GM08714 (cell line): ENCODE data around the gene KLHL33.
A peak's percentile ranks its signal among the peaks of the same experiment; 100 is the strongest.
"Not testable (repeated sequence)": the region's sequence is repeated elsewhere in the genome, so short reads cannot be mapped to it uniquely, and the experiment has no call there.

Source experiments
- H3K4me3 ChIP-seq: fragments of 200-500 bp; sonication (Bioruptor generic); 2 replicates; pipeline ENCODE4 v1.5.1; 2014; ENCODE audit warnings: mild to moderate bottlenecking, low read length, inconsistent platforms
- ZNF274 ChIP-seq: IDR thresholded peaks from 2 replicates; pipeline ENCODE4 v1.6.1; 2012; ENCODE audit warnings: mild to moderate bottlenecking, low read depth, low read length

Gene KLHL33

DNA sequence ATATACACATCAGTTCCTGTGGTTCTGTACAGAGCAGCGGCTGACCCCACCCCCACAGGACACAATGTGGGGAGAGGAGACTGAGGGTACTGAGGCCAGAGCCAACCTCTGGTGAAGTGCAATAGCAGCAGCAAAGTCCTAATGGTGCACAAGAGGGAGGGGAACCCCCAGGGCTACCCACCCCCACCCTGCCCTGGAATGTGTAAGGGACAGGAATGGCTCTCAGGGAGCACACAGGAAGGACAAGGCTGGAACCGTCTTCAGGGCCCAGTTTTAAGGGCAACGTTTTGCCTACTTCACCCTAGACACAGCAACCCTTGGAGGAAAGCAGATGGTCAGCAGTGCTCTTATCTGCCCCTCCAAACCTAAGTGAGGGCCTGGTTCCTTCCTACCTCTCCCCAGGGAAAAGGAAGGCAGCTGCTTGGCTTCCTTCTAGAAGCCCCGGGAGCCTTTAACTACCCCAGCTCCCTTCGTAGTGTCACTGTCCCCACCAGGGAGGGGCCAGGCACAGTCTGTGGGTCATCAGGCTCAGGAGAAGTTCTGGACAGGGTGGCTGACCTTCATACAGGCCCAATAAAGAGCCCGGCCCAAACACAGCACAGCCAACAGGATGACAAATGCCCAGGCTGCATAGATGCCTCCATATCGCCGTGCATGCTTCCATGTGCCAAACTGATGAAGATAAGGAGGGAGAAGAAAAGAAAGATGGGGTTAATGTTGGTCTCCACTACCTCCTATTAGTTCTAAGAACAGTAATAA lies 22.2 kb upstream of the KLHL33 start:
- H3K4me3 ChIP-seq = no peak overlapping the region
- no peak for TF ChIP-seq ZNF274

DNA sequence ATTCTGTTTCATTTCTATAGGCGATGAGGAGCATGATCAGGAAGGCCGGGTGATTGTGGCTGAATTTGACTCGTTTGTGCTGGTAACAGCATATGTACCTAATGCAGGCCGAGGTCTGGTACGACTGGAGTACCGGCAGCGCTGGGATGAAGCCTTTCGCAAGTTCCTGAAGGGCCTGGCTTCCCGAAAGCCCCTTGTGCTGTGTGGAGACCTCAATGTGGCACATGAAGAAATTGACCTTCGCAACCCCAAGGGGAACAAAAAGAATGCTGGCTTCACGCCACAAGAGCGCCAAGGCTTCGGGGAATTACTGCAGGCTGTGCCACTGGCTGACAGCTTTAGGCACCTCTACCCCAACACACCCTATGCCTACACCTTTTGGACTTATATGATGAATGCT lies 21.0 kb upstream of the KLHL33 start:
- no peak overlapping the region for H3K4me3 ChIP-seq
- no peak for TF ChIP-seq ZNF274

DNA sequence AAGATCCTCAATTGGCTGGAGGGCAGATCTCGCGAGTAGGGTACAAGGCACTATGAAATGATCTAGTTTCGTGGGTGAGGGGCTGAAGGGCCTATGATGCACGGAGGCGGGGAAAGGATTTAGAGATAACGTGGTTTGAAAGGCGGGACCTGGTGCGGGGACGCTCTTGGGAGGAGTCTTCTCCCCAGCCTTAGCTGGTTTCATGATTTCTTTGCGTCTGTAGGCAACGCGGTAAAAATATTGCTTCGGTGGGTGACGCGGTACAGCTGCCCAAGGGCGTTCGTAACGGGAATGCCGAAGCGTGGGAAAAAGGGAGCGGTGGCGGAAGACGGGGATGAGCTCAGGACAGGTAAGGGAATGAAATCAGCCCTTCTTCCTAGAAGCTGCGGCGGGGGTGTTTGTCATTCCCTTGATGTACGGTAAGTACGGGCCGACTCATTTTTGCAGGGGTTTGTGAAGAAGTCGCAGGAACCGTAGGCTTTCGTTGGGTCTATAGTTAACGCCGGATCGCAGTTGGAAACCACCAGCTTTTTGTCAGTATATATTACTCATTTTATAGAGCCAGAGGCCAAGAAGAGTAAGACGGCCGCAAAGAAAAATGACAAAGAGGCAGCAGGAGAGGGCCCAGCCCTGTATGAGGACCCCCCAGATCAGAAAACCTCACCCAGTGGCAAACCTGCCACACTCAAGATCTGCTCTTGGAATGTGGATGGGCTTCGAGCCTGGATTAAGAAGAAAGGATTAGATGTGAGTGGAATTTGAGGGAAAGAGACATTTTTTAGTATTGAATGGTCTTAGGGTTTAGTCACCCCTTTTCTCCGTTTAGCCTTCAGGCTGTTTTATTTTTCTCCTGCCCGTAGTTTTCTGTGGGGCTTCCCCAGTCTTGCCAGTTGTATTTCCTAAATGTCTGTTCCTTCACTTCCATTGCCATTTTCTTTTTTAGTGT lies 19.7 kb upstream of the KLHL33 start:
- TF ChIP-seq ZNF274 = no peak

DNA sequence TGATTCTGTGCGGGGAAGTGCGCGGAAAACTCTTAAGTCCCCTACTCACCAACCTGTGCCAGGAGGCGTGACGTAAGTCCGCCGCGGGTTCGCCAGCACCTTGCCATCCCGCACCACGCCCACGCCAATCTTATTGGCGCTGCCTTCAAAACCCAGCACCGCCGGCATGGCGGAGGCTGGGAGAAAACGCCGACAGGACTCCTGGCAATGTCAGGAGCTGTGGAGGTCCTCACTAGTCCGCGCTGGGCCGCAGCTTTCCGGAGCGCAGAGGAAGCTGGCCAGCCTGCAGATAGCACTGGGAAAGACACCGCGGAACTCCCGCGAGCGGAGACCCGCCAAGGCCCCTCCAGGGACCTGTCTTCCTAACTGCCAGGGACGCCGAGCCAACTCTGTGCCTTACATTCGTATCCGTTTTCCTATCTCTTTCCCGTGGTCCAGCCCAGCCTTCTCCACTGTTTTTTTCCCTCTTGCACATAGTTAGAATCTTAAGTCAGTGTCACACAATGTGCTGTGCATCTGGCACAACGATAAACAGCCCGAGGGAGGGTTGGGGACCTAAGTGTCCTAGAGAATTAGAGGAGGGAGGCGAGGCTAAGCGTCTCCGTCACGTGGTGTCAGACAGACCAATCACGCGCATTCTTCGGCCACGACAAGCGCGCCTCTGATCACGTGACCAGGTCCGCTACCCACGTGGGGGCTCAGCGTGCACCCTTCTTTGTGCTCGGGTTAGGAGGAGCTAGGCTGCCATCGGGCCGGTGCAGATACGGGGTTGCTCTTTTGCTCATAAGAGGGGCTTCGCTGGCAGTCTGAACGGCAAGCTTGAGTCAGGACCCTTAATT lies 18.8 kb upstream of the KLHL33 start, which contains the start of the genes APEX1 and OSGEP:
APEX1 (plus strand) TSS at position 711 of the 839 bp plus-strand sequence. CDS start 420 bp downstream, outside the sequence.
OSGEP (minus strand) TSS at position 297 of the 839 bp plus-strand sequence; CDS start at position 168, 129 bp downstream.
- no peak for TF ChIP-seq ZNF274

More for the DNA sequence above, 19.7 kb upstream of the KLHL33 start:
- H3K4me3 ChIP-seq = peak overlapping the region; percentile 74

DNA sequence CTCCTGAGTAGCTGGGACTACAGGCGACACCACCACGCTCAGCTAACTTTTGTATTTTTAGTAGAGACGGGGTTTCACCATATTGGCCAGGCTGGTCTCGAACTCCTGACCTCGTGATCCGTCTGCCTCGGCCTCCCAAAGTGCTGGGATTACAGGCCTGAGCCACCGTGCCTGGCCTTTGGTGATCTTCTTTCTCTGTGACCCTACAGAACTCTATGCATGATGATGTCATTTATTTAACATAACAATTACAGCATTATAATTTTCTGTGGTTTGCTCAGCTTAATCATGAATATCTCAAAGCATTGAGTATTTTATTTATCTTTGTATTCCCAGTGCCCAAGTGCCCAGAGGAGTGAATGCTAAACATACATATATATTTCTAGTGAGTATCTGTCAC lies 16.9 kb upstream of the KLHL33 start:
- not testable (repeated sequence) for H3K4me3 ChIP-seq

More for the DNA sequence above, 18.8 kb upstream of the KLHL33 start, which contains the start of the genes APEX1 and OSGEP:
- H3K4me3 ChIP-seq = peak within 1 kb of the TSS; percentile 74

DNA sequence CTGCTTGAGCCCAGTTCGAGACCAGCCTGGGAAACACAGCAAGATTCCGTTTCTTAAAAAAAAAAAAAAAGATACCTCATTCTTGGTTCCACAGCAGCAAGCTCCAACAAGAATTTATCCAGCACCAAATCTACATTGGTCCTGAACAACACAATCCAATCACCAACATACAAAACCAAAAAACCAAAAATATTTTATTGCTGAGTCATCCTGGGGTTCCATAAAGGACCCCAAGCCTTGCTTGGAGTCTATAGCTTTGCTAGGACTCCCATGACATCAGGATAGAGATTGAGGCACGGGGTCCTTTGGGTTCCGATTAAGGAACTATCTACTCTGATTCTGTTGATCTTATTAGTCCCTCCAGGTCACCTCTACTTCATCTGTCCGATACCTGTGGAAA lies 10.9 kb upstream of the KLHL33 start:
- TF ChIP-seq ZNF274 = no peak
- no peak overlapping the region for H3K4me3 ChIP-seq

DNA sequence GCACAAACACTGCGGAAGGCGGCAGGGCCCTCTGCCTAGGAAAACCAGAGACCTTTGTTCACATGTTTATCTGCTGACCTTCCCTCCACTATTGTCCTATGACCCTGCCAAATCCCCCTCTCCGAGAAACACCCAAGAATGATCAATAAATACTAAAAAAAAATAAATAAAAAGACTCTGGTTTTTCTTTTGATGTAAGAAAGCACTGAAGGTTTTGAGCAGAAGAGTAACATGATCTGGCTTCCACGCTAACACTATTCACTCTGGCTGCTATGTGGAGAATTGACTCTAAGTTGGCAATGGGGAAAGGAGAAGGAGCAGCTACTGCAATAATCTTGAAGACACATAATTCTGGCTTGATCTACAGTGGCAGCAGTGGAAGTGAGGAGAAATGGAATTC lies 7.7 kb upstream of the KLHL33 start:
- not testable (repeated sequence) for H3K4me3 ChIP-seq

DNA sequence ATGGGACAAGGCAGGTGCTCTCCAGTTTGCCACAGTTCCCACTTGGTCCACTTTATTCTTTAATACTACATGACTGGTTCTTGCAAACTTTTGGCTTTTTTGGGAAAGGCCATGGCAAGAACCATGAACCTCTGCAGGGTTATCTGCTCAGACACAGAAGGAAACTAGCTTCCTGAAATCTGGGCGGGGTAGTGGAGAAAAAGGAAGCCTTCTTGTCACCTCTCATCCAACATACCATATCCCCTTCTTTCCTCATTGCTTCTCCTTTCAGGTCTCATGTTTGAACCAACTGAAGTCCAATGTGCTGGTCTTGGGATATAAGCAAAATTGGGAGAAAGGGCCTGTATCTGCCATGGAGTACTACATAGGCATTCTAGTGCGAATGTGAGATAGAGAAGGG lies 5.5 kb upstream of the KLHL33 start:
- TF ChIP-seq ZNF274 = no peak
- no peak overlapping the region for H3K4me3 ChIP-seq

DNA sequence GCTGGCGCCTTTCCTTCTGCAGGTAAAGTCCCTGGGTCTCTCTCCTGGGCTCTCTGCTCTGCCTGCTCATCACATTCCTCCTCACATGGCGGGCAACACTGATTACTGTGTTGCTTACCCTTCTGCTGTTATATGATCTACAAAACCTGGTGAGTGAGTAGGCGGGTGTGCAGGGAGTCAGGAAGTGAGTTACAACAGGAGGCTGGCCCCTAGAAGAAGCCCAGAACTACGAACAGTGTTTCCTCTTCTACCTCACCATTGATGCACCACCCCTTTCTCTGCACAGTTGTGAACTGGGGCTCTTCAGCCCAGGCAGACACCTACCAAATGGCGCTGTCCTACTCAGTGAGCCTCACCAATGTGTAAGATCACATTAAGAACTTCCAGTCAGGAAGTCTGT lies 4.9 kb upstream of the KLHL33 start:
- TF ChIP-seq ZNF274 = no peak
- H3K4me3 ChIP-seq = no peak overlapping the region

DNA sequence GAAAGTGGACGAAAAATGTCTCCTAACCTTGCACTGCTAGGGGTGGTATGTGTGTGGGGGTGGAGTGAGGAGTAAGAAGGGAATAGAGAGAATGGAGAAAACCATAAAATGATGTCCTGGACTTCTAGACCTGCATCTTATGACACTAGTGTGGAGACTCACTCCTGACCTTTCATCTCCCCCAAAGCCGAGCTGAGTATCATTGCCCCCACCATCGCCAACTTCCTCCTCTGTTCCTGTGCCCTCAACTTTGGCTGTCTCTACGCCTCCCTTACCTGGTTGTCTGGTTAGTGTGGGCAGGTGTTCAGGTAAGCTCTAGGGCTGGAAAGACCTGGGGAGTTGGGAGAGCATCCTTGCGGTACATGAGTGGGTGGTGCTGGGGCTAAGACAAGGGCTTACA lies 4.5 kb upstream of the KLHL33 start:
- no peak for TF ChIP-seq ZNF274
- no peak overlapping the region for H3K4me3 ChIP-seq

DNA sequence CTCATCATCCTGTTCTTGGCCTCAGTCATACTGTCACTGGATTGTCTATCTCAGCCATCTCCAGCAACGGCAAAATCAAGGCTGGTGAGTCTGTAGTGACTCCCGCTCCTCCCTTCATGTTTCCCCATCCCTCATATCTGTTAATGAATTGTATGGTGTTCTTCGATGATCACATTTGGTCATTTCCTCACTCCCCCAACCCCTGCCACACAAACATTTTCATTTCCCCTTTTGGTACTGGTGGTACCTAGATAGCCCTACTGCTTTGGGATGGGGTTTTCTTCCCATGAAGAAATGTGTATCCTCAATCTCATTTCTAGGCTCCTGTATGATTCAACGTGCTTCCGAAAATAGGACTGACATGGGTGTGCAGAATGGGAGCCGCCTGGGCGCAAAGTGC lies 2.7 kb upstream of the KLHL33 start:
- H3K4me3 ChIP-seq = no peak overlapping the region
- no peak for TF ChIP-seq ZNF274

DNA sequence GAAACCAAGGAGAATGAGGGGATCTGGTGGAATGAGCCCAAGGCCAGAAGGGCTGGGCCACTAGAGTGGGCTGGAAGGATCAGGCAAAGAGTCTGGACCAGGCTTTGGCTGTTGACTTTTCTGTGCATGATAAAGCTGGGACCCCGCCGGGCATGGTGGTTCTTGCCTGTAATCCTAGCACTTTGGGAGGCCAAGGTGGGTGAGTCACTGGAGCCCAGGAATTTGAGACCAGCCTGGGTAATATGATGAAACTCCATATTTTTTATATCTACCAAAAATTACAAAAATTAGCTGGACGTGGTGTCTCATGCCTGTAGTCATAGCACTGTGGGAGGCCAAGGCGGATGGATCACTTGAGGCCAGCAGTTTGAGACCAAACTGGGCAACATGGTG lies 393 bp upstream of the KLHL33 start:
- no peak overlapping the region for H3K4me3 ChIP-seq
- no peak for TF ChIP-seq ZNF274

DNA sequence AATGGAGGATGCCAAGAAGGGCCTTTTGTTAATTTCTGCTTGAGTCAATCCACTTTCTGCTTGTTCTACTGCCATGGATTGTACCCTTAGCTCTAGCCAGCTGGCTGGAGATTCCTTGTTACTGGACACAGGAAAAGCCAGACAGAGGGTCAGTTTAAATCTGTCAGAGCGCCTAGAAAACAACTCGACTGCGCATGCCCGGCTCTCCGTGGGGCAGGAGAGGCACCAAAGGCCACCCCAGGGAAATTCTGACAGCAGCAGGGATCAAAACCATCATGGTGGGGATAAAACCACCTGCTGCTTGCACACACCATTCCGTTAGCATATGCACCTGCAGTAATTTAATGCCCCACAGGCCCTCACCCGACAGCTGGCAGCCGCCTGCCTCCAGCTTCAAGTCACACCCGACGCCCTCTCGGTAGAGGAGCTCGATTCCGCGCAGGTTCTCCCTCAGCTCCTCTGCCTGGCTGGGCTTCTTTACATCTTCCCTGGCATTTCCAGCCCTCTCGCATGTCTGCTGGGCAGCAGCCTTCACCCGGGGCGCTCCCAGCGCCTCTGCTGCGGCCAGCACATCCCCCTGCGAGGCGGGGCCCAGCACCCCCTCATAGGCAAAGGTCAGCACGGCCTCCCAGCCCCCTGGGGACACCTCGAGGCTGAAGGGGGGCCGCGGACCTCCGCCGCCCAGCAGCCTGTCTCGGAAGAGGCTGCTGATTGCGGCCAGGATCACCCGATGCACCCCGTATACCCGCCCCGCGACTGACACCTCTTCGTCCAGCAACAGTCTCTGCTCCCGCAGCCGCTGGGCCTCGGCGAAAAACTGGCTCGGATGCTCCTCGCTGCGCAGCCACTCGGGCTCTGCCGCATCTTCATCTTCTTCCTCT lies 1.0 kb downstream of the KLHL33 start:
- TF ChIP-seq ZNF274 = no peak
- H3K4me3 ChIP-seq = no peak overlapping the region
